HG02642 (cell line): ENCODE data around the gene COL13A1.

ENCODE experiments used
- ATAC-seq: cut with Tn5 transposase; IDR thresholded peaks from one replicate; pipeline ENCODE4 v1.9.1; 2021; ENCODE audit warnings: mild to moderate bottlenecking; ENCODE audit not compliant: unreplicated experiment, poor library complexity

COL13A1 gene

DNA sequence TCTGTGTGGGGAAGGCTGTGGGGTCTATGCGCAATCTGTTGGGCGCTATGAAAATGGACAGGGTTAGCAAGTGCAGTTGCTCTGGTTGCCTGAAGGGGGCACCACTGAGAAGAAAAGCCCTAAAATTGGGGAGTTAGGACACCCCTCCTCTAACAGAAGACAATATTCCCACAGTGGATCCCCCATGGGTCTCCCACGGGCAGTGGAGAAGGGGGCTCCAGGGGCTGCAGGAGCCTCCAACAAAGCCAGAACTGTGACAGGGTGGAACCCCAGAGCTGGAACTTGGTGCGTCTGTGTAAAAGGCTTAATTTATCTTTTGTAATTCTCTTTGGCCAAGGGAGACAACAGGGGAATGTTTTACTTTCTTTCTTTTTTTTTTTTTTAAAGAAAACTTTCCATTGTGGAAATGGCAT lies 12.5 kb upstream of the COL13A1 start:
- no peak for ATAC-seq

DNA sequence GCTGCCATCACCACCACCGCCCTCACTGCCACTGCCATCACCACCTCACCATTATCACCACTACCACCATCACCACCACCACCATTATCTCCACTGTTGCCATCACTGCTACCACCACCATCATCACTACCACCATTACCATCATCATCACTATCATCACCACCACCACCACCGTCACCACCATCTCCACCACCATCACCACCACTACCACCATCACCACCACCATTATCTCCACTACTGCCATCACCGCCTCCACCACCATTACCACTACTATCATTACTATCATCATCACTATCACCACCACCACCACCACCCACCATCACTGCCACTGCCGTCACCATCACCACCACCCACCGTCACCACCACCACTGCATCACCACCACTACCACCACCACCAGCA lies 9.9 kb upstream of the COL13A1 start:
- ATAC-seq, result no peak

GRCh38 chr10:69792341-69792740 lies 9.4 kb upstream of the COL13A1 start:
- no peak for ATAC-seq

- no peak for ATAC-seq
Measured at GRCh38 chr10:69794673-69795072, 7.0 kb upstream of the COL13A1 start.

DNA sequence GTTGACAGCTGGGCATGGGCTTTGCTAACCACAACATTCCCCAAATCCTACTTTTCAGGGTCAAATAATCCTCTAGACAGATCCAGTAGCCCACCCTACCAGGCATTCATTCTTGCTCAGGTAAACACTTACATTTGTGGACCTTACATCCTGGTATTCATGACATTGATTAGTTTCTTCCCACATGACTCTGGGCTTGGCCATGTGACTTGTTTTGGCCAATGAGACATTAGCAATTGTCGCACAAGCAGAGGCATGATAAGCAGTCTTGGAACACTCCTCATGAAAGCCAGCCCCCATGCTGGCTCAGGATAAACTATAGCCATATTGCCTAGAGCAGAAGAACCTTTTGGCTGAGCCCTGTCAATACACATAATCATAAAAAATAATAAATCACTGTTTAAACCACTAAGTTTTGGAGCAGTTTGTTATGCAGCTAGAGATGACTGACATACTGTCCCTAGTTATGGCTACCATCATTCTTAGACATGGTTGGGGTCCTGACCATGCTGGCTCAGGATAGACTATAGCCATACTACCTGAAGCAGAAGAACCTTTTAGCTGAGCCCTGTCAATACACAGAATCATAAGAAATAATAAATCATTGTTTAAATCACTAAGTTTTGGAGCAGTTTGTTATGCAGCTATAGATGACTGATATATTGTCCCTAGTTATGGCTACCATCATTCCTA lies 6.3 kb upstream of the COL13A1 start:
- no peak for ATAC-seq

DNA sequence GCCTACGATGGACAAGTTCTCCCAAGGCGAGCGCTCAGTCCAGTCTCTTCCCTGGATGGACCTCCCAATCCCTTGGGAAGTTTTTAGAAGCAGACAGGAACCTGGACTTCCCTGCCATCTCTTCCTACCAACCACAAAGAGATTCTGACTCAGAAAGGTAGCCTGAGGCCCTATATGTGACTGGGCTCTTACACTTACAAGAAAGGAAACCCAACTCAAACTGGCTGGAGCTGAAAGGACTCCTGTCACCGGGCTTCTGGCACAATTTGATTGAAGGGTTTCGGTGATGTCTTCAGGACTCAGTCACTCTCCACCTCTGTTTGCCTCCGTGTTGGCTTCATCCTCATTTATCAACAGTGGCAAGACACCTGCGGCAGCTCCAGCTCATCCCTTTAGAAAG lies 3.7 kb upstream of the COL13A1 start:
- ATAC-seq, result no peak

GRCh38 chr10:69800109-69800508 lies 1.6 kb upstream of the COL13A1 start:
- ATAC-seq, result no peak

- ATAC-seq, result no peak
Measured at GRCh38 chr10:69800665-69801064, 1.0 kb upstream of the COL13A1 start.

DNA sequence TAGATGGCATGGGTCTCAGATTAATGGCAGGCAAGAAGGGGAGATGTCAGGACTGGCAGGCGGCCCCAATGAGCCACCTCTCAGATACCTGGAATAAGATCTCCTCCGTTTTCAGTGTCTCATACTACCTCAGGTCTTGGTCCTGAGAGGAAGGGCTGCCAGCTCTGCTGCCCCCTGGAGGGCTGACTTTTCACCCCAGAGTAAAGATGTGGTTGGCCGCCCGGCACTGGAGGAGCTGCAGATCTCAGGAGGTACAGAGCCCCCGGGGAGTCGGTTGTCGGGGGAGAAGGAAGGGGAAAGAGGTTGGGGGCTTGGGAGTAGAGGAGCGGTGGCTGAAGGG lies 642 bp upstream of the COL13A1 start:
- ATAC-seq, result no peak

GRCh38 chr10:69802424-69803161 lies 887 bp downstream of the COL13A1 start:
- ATAC-seq, result no peak

DNA sequence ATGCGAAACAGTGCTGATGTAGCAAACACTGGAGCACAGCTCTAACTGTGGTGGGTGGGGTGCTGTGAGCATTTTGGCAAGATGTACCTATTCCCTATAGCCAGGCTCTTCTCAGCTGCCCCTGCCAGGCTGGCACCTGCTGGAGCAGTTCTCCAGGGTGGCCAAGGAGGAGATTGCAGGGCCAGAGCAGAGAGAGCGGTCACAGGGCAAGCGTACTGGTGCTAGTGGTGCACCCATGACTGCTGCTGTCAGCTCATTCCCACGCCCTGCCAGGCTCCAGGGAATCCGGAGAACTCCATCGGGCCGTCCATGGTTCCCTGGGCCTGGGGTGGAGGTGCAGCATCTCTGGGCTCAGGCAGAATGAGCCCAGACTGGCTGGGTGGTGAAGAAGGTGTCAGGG lies 2.1 kb downstream of the COL13A1 start:
- no peak for ATAC-seq

- no peak for ATAC-seq
Measured at GRCh38 chr10:69804775-69805174, 3.1 kb downstream of the COL13A1 start.

DNA sequence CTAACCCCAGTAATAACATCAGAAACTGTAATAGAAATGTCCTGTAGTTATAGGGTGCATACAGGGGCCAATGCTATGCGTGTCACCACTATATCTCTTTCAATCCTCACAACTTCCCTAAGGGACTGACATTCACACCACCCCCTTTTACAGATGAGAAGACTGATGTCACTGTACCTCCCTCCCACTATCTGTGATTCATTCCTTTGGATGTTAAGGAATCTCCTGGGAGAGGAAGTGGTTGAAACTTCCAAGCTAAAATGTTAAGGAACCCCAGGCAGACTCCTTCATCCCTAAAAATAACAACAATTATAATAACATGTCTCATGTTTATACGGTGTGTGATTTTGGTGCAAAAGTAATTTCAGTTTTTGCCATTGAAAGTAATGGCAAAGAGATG lies 5.4 kb downstream of the COL13A1 start:
- no peak for ATAC-seq

- ATAC-seq, result no peak
Measured at GRCh38 chr10:69807696-69808095, 6.0 kb downstream of the COL13A1 start.

DNA sequence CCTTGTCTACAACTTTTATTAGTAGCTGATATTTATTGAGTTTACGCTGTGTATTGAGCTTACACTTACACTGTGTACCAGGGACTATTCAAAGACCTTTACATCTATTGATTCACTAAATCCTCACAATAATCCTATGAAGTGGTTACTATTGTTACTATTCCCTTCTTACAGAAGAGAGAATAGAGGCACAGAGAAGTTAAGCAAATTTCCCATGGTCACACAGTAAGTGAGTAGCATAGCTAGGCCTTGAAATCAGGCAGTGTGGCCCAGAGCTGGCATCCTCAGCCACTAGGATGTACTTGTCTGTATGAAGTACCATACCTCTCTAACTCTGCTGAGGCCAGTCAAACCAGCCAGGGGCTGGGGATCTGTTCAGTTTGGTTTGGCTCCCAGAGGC lies 7.6 kb downstream of the COL13A1 start:
- no peak for ATAC-seq

GRCh38 chr10:69810097-69810496 lies 8.4 kb downstream of the COL13A1 start:
- no peak for ATAC-seq

- no peak for ATAC-seq
Measured at GRCh38 chr10:69810675-69811397, 9.1 kb downstream of the COL13A1 start.

- ATAC-seq, result no peak
Measured at GRCh38 chr10:69813632-69814031, 11.9 kb downstream of the COL13A1 start.

- no peak for ATAC-seq
Measured at GRCh38 chr10:69814251-69814650, 12.5 kb downstream of the COL13A1 start.

- ATAC-seq, result no peak
Measured at GRCh38 chr10:69815104-69815503, 13.4 kb downstream of the COL13A1 start.

DNA sequence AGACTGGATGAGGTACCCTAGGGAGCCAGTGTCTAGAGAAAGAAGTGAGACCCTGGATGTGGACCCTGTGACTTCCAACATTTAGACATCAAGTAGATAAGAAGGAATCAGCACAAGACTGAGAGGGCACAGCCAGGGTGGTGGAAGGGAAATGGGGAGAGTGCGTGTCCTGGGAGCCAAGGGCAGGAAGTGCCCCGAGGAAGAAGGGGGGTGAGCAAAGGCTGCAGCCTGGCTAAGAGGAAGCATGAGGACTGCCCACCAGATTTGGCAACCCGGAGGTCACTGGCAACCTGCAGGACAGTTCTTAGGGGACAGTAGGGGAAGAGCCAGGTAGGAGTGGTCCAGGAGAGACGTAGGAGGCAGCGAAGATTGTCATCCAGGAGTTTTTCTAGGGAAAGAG lies 14.8 kb downstream of the COL13A1 start:
- ATAC-seq, result no peak
